HG03066 (cell line): Measurements from ENCODE around the gene PLSCR5.

ENCODE experiments used
- ATAC-seq: cut with Tn5 transposase; IDR thresholded peaks from one replicate; pipeline ENCODE4 v1.9.1; 2021; ENCODE audit warnings: low read depth; ENCODE audit not compliant: unreplicated experiment

PLSCR5 gene

DNA sequence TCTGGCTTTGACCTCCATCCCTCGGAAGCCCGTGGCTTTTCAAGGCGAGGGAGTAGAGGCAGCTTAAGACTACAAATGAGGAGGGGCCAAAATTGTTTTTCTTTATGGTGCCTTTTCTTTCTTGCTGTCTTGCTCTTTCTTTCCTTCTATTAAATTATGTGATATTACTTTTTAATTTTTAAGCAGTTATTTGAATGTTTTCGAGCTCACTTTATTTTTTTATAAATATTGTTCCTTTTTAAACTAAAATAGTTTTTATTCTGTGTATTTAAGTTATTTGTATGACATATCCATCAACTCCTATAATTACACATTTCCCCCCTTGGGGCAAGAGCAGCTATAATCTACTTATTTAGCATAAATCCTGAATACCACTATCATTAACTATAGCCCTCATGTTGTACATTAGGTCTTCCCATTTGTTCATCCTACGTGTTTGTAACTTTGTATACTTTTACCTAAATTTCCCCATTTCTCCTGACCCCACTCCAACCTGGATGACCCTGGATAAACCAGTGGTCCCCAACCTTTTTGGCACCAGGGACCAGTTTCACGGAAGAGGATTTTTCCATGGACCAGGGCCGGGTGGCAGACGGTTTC is 60.1 kb downstream of the PLSCR5 start:
- no peak for ATAC-seq

DNA sequence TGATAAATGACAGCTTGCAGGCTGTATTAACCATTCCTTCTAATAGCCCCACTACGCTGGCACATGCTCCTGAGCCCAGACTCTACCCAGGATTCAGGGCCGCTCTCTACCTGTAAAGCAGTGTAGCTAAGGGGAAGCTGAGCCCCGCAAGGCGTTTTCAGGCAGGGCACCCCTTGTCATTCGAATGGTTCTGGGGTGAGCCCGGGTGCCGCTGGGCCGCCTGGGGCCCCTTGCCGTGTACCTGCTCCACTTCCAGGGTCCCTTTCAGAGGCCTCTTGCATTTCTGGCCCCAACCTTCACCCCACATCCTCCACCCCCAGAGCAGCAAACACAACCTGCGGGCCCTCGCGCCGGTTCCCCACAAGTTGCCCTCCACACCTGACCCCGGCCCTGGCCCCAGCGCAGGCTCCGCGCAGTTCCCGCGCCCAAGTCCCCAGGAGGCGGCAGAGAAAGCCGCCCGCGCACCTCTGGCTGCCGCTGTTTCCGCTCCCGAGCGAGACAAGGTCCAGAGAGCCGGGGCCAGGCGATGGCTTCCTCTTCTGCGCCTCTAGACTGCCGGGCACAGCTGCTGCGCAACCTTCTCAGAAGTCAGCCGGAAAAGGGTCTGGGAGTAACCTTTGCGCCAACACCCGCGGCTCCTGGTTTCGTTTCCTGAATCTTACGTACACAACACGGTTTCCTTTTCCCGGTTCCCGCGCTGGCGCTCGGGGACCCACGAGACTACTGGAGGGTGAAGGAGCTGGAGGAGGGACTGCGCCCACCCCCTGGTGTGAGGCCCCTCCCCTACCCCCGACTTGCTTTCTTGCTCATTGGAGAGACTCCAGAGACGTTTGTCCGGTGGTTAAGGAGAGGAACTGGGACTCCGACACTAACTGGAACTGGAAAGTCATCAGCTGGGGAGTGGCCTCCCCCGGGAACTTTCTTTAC is 60.9 kb downstream of the PLSCR5 start, which contains the start of gene PLSCR1:
TSS of gene PLSCR1 (minus strand) at position 606 of the 927 bp plus-strand sequence. CDS start 8,055 bp downstream, outside the sequence.
- peak; percentile 81 for ATAC-seq

- ATAC-seq, result peak; percentile 11
Observed at GRCh38 chr3:146543461-146544001, 61.6 kb downstream of the PLSCR5 start.

GRCh38 chr3:146542978-146543377 is 62.2 kb downstream of the PLSCR5 start:
- ATAC-seq, result no peak

DNA sequence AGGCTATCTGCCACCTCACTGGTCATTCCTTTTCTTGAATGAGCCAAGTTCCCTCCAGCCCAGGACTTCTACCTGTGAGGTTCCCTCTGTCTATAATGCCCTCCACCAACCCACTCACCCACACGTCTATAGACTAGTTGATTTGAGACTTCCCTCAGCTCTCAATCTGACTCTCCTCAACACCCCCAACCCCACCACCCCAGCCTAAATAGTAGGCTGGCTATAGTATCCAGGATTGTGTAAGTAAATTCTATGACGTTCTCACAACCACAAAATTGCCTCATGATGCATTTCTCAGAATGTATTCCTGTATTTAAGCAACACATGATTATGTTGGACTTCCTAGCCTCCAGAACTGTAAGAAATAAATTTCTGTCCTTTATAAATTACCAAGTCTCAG is 63.0 kb downstream of the PLSCR5 start:
- no peak for ATAC-seq

- no peak for ATAC-seq
Observed at GRCh38 chr3:146540978-146541377, 64.2 kb downstream of the PLSCR5 start.

GRCh38 chr3:146540236-146540635 is 64.9 kb downstream of the PLSCR5 start:
- no peak for ATAC-seq

- no peak for ATAC-seq
Observed at GRCh38 chr3:146539315-146539714, 65.8 kb downstream of the PLSCR5 start.

- no peak for ATAC-seq
Observed at GRCh38 chr3:146537603-146538002, 67.5 kb downstream of the PLSCR5 start.

DNA sequence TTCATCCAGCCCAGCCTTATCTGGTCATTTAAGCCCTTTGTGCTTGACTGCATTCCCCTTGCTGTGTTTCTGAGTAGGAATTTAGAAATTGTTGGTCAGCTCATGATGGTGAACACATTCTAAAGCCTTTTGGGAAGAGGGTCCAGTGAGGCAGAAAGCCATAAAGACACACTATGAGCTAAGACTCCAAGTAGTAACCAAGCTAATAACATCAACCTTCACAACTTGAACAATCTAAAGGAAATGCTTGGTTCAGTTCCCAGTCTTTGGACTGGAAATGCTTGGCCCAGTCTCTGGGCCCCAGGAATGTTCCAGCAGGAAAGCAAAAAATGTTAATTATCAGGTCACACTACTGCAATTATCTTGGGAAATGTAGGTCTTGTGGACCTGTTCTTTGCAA is 68.5 kb downstream of the PLSCR5 start:
- no peak for ATAC-seq
